Tibial nerve (tissue), 4 donors: ENCODE results near the gene NPFFR1. TPM values are rescaled to one million over a fixed set of nuclear protein-coding genes. Genes with fewer than 3 reads are reported as not detected.

Source experiments
- DNase-seq, 2 donors: peaks; one replicate each; pipeline ENCODE4 v3.0.0-alpha.2; 2019; ENCODE audit warnings: low spot score in 2 of 2
- H3K27ac ChIP-seq, 4 donors: fragments of 200-600 bp; sonication (generic) in 3 of 4; one replicate each; pipeline ENCODE4 v1.5.1; 2017 to 2019; ENCODE audit warnings: mild to moderate bottlenecking in 1 of 4
- H3K27me3 ChIP-seq, 2 donors: fragments of 200-600 bp; sonication (generic) in 1 of 2; one replicate each; pipeline versions ENCODE4 v1.5.1 to v1.6.0; 2017 to 2019
- H3K36me3 ChIP-seq, 3 donors: fragments of 200-600 bp; sonication (generic); one replicate each; pipeline ENCODE4 v1.5.1; 2018 to 2019
- H3K4me1 ChIP-seq, 4 donors: fragments of 200-600 bp; sonication (generic) in 3 of 4; one replicate each; pipeline ENCODE4 v1.5.1; 2017 to 2019
- H3K4me3 ChIP-seq, 4 donors: fragments of 200-600 bp; sonication (generic) in 3 of 4; one replicate each; pipeline ENCODE4 v1.5.1; 2017 to 2019; ENCODE audit warnings: mild to moderate bottlenecking in 1 of 4, moderate library complexity in 1 of 4
- H3K9me3 ChIP-seq, 4 donors: fragments of 200-600 bp; sonication (generic) in 3 of 4; one replicate each; pipeline ENCODE4 v1.5.1; 2017 to 2019
- EP300 ChIP-seq, 2 donors: sonication (generic); formaldehyde crosslinking; IDR thresholded peaks; one replicate each; pipeline ENCODE4 v1.6.1; 2017; ENCODE audit warnings: antibody characterized with exemption in 2 of 2, mild to moderate bottlenecking in 1 of 2
- POLR2A ChIP-seq, 2 donors: fragments of 450-650 bp; IDR thresholded peaks; one replicate each; pipeline ENCODE4 v1.6.1; 2017; ENCODE audit warnings: antibody characterized with exemption in 2 of 2, mild to moderate bottlenecking in 2 of 2, moderate library complexity in 2 of 2
- WGBS, 2 donors: methylation state at CpG; one replicate each; pipeline ENCODE4 v1.1.5; 2018; 5-methylcytosine and 5-hydroxymethylcytosine counted together
- total RNA-seq, 4 donors: library from RNA; depleted of rRNA; stranded (reverse); fragments of >200 nt; gene quantifications; one replicate each; pipeline ENCODE4 v1.1.0, GENCODE V29; 2016
- TF ChIP-seq, protein P1 (sequence below), 5 experiments: fragments of 200-600 bp in 3 of 5; fragments of 450-650 bp in 2 of 5; sonication (generic) in 3 of 5; IDR thresholded peaks; one replicate each; pipeline ENCODE4 v1.5.1; 2016 to 2019; ENCODE audit warnings: antibody characterized with exemption in 5 of 5, mild to moderate bottlenecking in 3 of 5, moderate library complexity in 2 of 5

NPFFR1 gene
- total RNA-seq, 4 donors from 2014 or later, result 1.8 to 5.7 (median 4.4) TPM

DNA sequence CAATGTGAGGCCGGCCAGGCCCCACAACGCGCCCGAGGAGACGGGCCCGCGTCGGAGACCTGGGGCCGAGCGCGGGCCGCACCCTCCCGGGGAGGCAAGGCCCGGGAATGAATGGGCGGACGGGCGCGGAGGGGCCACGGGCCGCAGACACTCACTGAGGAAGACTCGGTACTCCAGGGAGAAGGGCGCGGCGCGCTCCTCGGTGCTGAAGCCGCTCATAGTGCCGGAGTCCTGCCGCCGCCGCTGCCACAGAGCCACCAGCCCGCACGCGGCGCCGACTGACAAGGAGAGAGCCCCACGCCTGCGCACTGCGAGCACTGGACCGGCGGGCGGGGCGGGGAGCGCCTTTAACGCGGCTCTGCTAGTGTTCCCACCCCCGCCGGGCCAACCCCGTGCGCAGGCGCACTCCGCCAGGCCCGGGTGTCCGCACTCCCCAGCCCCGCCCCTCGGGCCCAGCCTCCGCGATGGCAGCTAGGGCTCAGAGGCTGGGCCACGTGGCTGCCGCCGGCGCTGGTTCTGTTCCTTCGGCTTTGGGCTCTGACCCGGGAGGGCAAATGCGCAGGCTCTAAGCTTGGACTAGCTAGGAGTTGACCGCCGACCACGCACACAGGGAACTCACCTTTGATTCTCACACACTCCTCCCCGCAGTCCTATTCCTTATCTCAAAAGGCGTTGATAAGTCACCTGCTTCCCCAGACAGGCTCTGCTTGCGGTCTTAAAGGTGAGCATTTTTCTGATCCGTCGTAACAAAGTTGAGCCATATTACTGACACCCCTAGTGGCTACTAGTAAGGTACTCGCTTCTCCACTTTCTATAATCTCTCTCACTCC lies 50.5 kb downstream of the NPFFR1 start, which contains the start of gene PPA1:
Gene PPA1, minus strand, starts transcription at position 321 of the 830 bp plus-strand sequence. Its CDS starts 102 bp downstream, at position 219.
- Histone ChIP-seq H3K27ac (peak within 1 kb of the TSS; percentile 77 to 92 (median 88)), H3K4me1 (peaks cover 0 to 30% (median 5%) of the 10 kb centered on the region in 4 donors), H3K36me3 (peaks cover 0 to 4% (median 0%) of the 10 kb centered on the region in 3 donors), H3K4me3 (peak within 1 kb of the TSS; percentile 86 to 96 (median 94)), H3K27me3 (no peaks in the 10 kb centered on the region), H3K9me3 (no peaks in the 10 kb centered on the region)
- 1 to 2% methylated on average over 34 to 56 of the region's 74 CpGs for WGBS, 2 donors
- TF ChIP-seq POLR2A (IDR thresholded peaks at IDR 0.05), result peak; percentile 69 to 92
- TF ChIP-seq EP300 (IDR thresholded peaks at IDR 0.05), result peak; percentile 70 to 94
- TF ChIP-seq, protein P1, sequence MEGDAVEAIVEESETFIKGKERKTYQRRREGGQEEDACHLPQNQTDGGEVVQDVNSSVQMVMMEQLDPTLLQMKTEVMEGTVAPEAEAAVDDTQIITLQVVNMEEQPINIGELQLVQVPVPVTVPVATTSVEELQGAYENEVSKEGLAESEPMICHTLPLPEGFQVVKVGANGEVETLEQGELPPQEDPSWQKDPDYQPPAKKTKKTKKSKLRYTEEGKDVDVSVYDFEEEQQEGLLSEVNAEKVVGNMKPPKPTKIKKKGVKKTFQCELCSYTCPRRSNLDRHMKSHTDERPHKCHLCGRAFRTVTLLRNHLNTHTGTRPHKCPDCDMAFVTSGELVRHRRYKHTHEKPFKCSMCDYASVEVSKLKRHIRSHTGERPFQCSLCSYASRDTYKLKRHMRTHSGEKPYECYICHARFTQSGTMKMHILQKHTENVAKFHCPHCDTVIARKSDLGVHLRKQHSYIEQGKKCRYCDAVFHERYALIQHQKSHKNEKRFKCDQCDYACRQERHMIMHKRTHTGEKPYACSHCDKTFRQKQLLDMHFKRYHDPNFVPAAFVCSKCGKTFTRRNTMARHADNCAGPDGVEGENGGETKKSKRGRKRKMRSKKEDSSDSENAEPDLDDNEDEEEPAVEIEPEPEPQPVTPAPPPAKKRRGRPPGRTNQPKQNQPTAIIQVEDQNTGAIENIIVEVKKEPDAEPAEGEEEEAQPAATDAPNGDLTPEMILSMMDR (IDR thresholded peaks at IDR 0.05), result peak in 2 of 5 experiments; percentile 27 to 32
- peak; percentile 94 to 97 for DNase-seq

DNA sequence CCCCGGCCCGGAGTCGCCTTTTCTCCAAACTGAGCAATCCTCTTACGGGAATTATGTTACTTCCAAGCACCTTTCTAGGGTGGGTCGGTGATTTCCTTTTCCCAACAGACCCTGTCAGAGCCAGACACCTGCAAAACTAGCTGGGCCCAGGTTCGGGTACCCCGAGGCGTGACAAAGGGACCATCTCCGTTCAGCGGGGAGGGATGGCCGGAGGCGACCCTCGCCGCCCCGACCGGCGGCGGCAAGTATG lies 51.0 kb downstream of the NPFFR1 start:
- DNase-seq, result no peak
- TF ChIP-seq, protein P1 (IDR thresholded peaks at IDR 0.05), result no peak
- no peak for TF ChIP-seq EP300 (IDR thresholded peaks at IDR 0.05)
- TF ChIP-seq POLR2A (IDR thresholded peaks at IDR 0.05), result no peak
- Histone ChIP-seq H3K27ac (peak overlapping the region; percentile 77 to 92 (median 88)), H3K4me3 (peak overlapping the region; percentile 86 to 96 (median 94)), H3K27me3 (no peaks in the 10 kb centered on the region), H3K36me3 (peaks cover 0 to 5% (median 0%) of the 10 kb centered on the region in 3 donors), H3K4me1 (peaks cover 0 to 36% (median 5%) of the 10 kb centered on the region in 4 donors), H3K9me3 (no peaks in the 10 kb centered on the region)
- WGBS, 2 donors, result 0 to 1% methylated on average over 5 to 17 of the region's 18 CpGs

DNA sequence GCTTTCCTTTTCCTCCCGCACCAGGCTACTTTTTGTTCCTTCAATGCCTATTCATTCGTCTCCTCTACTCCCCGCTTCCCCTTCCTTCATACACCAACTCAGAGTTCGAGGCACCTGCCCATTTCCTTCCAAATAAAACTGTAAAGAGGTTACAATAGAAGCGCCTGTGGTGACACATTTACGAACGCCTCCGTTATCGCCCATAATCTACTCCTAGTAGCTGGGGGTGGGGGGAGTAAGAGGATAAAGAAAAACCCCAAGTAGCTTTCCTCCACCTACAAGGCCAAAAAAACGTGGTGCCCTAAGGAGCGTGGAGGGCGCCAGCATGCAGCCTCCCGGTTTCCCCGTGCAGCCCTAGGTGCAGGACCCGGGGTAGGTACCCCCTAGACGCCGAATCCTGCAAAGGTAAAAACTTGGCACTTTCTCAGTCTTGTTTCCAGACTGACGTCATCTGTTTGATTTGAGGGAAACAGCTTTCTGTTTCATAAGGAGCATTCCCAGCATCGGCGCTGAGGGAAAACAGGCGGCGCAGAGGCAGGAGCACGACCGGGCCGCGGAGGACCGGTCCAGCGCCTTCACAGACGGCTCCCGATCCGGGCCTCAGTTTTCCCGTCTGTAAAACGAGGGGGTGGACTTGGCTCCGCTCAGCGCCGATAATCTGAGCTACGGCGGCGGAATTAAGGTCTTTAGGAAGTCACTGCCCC lies 51.5 kb downstream of the NPFFR1 start:
- 5 to 7% methylated on average over 36 to 38 of the region's 39 CpGs for WGBS, 2 donors
- Histone ChIP-seq H3K27ac (peak overlapping the region; percentile 77 to 92 (median 88)), H3K4me3 (peak overlapping the region; percentile 86 to 96 (median 94)), H3K36me3 (peaks cover 0 to 5% (median 0%) of the 10 kb centered on the region in 3 donors), H3K4me1 (peaks cover 0 to 38% (median 5%) of the 10 kb centered on the region in 4 donors), H3K27me3 (no peaks in the 10 kb centered on the region), H3K9me3 (no peaks in the 10 kb centered on the region)
- peak in 1 of 2 donors; percentile 19 for DNase-seq
- TF ChIP-seq, protein P1 (IDR thresholded peaks at IDR 0.05), result no peak
- TF ChIP-seq EP300 (IDR thresholded peaks at IDR 0.05) (peak in 1 of 2 donors; percentile 46), POLR2A (IDR thresholded peaks at IDR 0.05) (peak in 1 of 2 donors; percentile 25)

DNA sequence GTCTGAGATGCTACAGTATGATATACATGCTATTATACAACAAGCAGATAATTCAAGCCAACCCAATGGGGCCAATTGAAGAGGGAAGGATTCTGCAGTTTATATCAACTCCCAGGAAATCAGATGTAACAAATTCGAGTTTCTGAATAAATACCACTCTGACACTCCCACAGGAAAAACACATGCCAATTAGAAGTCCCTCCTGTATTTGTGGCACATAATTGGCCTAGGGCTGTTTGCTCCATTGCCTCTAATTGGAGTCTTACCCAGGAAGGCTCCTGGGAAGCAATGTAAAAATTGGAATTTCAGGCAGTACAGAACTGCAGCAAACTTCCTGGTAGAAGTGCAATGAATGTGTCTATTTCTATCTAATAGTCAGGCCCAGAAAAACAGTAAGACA lies 55.3 kb downstream of the NPFFR1 start:
- Histone ChIP-seq H3K27ac (peak overlapping the region in 2 of 4 donors; percentile 51 to 63), H3K4me3 (no peak overlapping the region), H3K4me1 (peaks cover 0 to 24% (median 3%) of the 10 kb centered on the region in 4 donors), H3K9me3 (no peaks in the 10 kb centered on the region), H3K27me3 (no peaks in the 10 kb centered on the region), H3K36me3 (peaks cover 0 to 5% (median 0%) of the 10 kb centered on the region in 3 donors)
- TF ChIP-seq, protein P1 (IDR thresholded peaks at IDR 0.05), result no peak
- TF ChIP-seq POLR2A (IDR thresholded peaks at IDR 0.05) (no peak), EP300 (IDR thresholded peaks at IDR 0.05) (no peak)
- no peak for DNase-seq
- WGBS, 2 donors, result 50% methylated on average over 1 of the region's 1 CpG
